Astrocyte of the cerebellum (primary cell): ENCODE results near the gene KCNAB2.

ENCODE experiments used
- DNase-seq: peaks from one replicate; pipeline ENCODE4 v3.0.0-alpha.2; 2011; ENCODE audit warnings: low read depth
- H3K4me3 ChIP-seq: 2 replicates; pipeline ENCODE4 v1.5.1; 2011; ENCODE audit warnings: mild to moderate bottlenecking, low read depth, low read length, moderate library complexity
- CTCF ChIP-seq: IDR thresholded peaks from 2 replicates; pipeline ENCODE4 v1.5.1; 2012; ENCODE audit warnings: low read length, low read depth, moderate library complexity, mild to moderate bottlenecking; ENCODE audit errors: missing control alignments
- in situ Hi-C: cut with HindIII; loops from 2 replicates; pipeline ENCODE4 v1.10.0; 2017; ENCODE audit warnings: low sequenced_read_pairs

Gene KCNAB2

GRCh38 chr1:6096243-6097116, 50.8 kb downstream of the KCNAB2 start:
- no peak for DNase-seq
- TF ChIP-seq CTCF = no peak
- H3K4me3 ChIP-seq = no peak overlapping the region
- in situ Hi-C loops = no loop called here

DNA sequence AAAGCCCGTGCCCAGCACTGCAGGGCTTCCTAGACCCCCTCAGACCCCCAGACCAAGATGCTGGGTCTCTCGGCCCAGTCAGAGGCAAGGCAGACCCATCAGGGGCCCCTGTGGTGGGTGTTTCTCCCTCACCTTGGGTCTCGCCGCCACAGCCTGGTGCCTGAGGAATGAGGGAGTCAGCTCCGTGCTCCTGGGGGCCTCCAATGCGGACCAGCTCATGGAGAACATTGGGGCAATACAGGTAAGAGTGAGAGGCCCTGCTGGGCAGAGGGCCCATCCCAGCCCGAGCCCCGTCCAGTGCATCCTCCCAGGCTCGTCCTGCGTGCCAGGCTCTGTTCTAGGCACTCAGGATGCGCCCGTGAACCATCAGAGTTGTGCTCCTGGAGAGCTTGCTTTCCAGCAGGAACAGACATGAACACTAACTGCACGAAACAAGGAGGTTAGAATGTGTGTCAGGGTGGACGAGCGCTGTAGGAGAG, 51.5 kb downstream of the KCNAB2 start:
- DNase-seq = no peak
- no peak overlapping the region for H3K4me3 ChIP-seq
- in situ Hi-C loops = no loop called here
- TF ChIP-seq CTCF = no peak

GRCh38 chr1:6097824-6098223, 52.1 kb downstream of the KCNAB2 start:
- TF ChIP-seq CTCF = no peak
- in situ Hi-C loops = no loop called here
- no peak overlapping the region for H3K4me3 ChIP-seq
- DNase-seq = no peak

GRCh38 chr1:6098303-6099215, 52.9 kb downstream of the KCNAB2 start:
- in situ Hi-C loops = no loop called here
- no peak overlapping the region for H3K4me3 ChIP-seq
- no peak for TF ChIP-seq CTCF
- DNase-seq = no peak

DNA sequence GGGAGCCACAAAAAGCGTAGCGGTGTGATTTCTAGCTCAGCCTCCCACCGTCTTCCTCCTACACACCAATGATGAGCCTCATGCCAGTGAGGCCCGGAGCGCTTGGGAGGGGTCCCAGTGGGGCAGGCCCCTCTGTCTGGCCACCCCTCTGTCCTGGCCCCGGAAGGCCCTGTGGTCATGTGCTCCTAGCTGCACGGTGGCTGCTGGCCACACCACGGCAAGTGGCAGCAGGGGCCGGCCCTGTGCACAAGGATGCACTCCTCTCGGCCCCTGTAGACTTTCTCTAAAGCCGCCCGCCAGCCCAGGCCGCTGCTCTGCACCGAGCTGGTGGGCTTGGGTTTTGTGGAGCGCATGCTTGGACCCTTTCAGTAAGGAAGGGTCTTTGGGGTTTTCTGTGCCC, 53.6 kb downstream of the KCNAB2 start:
- no peak overlapping the region for H3K4me3 ChIP-seq
- TF ChIP-seq CTCF = no peak
- DNase-seq = no peak
- in situ Hi-C loops = no loop called here
